ENCODE measurements around the gene GALNT13. TPM values are rescaled to one million over a fixed set of nuclear protein-coding genes. Genes with fewer than 3 reads are reported as not detected.

GALNT13 gene
- total RNA-seq, 1 donor from 2014 or later: 0.19 TPM

DNA sequence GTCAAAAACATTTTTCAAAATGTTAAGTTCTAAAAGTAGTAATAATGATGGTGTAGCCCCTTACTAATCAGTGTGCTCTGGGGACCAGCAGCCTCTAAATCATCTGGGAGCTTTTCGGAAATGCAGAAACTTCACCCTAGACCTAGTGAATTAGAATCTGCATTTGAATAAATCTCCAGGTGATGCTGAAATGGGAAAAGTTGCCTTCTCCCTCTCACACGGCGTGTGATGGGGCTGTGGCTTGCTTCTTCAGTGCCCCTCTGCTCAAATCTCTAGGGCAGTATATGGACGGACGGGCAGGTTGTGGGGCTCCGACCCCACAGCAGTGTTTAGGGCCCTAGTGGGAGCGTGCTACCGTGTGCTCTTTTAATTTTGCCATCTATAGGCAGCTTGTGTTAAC lies 368.6 kb downstream of the GALNT13 start:
- intact Hi-C loops (cut with micrococcal nuclease): no loop called here
- H3K9me3 ChIP-seq (replicated peaks): no peaks in the 10 kb centered on the region
- no peak overlapping the region for H3K27ac ChIP-seq (replicated peaks)
- DNase-seq: no peak
- H3K4me3 ChIP-seq: no peak overlapping the region
- no peaks in the 10 kb centered on the region for H3K27me3 ChIP-seq (ENCODE audit: low read depth)
- H3K4me1 ChIP-seq: no peaks in the 10 kb centered on the region
- no peaks in the 10 kb centered on the region for H3K36me3 ChIP-seq
- TF ChIP-seq, protein P1, sequence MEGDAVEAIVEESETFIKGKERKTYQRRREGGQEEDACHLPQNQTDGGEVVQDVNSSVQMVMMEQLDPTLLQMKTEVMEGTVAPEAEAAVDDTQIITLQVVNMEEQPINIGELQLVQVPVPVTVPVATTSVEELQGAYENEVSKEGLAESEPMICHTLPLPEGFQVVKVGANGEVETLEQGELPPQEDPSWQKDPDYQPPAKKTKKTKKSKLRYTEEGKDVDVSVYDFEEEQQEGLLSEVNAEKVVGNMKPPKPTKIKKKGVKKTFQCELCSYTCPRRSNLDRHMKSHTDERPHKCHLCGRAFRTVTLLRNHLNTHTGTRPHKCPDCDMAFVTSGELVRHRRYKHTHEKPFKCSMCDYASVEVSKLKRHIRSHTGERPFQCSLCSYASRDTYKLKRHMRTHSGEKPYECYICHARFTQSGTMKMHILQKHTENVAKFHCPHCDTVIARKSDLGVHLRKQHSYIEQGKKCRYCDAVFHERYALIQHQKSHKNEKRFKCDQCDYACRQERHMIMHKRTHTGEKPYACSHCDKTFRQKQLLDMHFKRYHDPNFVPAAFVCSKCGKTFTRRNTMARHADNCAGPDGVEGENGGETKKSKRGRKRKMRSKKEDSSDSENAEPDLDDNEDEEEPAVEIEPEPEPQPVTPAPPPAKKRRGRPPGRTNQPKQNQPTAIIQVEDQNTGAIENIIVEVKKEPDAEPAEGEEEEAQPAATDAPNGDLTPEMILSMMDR (IDR thresholded peaks at IDR 0.05; ENCODE audit: borderline replicate concordance): no peak

DNA sequence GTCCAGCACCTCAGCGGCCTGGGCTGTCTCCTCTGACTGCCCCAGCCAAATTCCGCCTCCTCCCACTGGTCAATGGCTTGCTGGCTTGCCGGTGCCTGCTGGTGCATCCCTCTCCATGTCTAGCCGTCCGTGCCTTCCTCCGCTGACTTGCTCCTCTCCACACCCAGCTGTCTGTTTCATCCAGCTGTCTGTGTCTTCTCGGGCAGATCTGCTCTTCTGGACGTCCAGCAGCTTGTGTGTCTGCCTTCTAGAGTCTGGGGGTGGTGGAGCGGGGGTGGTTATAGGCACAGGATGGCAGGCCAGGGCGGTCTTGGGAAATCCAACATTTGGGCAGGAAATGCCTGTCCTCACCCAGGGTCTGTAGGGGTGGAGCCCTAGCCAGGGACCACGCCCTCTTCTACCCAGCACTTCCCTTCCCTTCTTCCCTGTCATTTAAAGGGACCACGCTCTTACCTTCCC lies 369.2 kb downstream of the GALNT13 start:
- TF ChIP-seq, protein P1 (IDR thresholded peaks at IDR 0.05; ENCODE audit: borderline replicate concordance): no peak
- Histone ChIP-seq H3K9me3 (replicated peaks) (no peaks in the 10 kb centered on the region), H3K27me3 (ENCODE audit: low read depth) (no peaks in the 10 kb centered on the region), H3K4me1 (no peaks in the 10 kb centered on the region), H3K27ac (replicated peaks) (no peak overlapping the region), H3K4me3 (no peak overlapping the region), H3K36me3 (no peaks in the 10 kb centered on the region)
- DNase-seq: no peak
- intact Hi-C loops (cut with micrococcal nuclease): no loop called here

DNA sequence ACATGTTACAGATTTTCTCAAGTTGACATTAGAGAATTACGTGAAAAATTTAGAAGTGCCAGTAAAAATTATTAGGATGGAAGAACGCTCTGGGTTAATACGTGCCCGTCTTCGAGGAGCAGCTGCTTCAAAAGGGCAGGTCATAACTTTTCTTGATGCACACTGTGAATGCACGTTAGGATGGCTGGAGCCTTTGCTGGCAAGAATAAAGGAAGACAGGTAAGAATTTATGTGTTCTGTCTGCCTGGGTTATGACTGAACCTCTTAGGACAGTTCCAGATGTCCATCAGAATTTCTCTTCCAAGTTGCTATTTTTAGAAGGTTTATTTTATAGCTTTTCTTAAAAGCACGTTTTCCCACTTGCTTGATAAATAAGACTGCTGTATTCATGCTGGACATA lies 371.0 kb downstream of the GALNT13 start:
- no peaks in the 10 kb centered on the region for H3K36me3 ChIP-seq
- no peak for DNase-seq
- intact Hi-C loops (cut with micrococcal nuclease): no loop called here
- no peaks in the 10 kb centered on the region for H3K27me3 ChIP-seq (ENCODE audit: low read depth)
- H3K4me1 ChIP-seq: no peaks in the 10 kb centered on the region
- H3K4me3 ChIP-seq: no peak overlapping the region
- no peak overlapping the region for H3K27ac ChIP-seq (replicated peaks)
- H3K9me3 ChIP-seq (replicated peaks): no peaks in the 10 kb centered on the region
- TF ChIP-seq, protein P1 (IDR thresholded peaks at IDR 0.05; ENCODE audit: borderline replicate concordance): no peak

DNA sequence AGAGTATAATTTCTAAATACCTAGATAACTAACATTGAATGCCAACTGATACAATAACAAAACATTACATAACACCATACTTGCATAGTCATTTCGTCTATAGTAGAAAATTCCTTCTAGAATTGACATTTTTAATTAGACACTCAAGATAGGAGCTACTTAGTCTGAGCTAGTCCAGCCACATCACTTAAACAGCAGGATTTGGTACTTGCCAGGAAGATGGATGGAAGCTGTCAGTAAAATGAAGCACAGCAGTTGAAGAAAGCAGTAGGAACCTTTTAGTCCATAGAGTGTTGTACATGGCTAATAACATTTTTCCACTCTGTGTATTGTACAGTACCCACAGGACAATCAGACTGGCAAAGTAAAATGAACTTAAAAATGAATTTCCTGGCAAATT lies 372.0 kb downstream of the GALNT13 start:
- TF ChIP-seq, protein P1 (IDR thresholded peaks at IDR 0.05; ENCODE audit: borderline replicate concordance): no peak

DNA sequence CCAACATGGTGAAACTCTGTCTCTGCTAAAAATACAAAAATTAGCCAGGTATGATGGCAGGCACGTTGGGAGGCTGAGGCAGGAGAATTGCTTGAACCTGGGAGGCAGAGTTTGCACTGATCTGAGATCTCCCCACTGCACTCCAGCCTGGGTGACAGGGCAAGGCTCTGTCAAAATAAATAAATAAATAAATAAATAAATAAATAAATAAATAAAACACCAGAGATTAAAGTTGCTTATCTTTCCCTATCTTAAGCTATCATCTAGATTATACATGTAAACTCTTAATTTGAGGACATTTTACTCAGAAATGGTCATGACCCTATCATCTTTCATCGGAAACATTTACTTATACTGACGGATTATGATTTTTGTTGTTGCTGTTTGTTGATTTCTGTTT lies 373.2 kb downstream of the GALNT13 start:
- TF ChIP-seq, protein P1 (IDR thresholded peaks at IDR 0.05; ENCODE audit: borderline replicate concordance): no peak
- H3K27me3 ChIP-seq (ENCODE audit: low read depth): no peaks in the 10 kb centered on the region
- H3K9me3 ChIP-seq (replicated peaks): no peaks in the 10 kb centered on the region
- no peaks in the 10 kb centered on the region for H3K36me3 ChIP-seq
- intact Hi-C loops (cut with micrococcal nuclease): no loop called here
- no peak overlapping the region for H3K27ac ChIP-seq (replicated peaks)
- H3K4me3 ChIP-seq: no peak overlapping the region
- DNase-seq: no peak
- H3K4me1 ChIP-seq: no peaks in the 10 kb centered on the region

More for the DNA sequence above, 372.0 kb downstream of the GALNT13 start:
- Histone ChIP-seq H3K4me1 (no peaks in the 10 kb centered on the region), H3K27ac (replicated peaks) (no peak overlapping the region), H3K4me3 (no peak overlapping the region), H3K9me3 (replicated peaks) (no peaks in the 10 kb centered on the region), H3K36me3 (no peaks in the 10 kb centered on the region), H3K27me3 (ENCODE audit: low read depth) (no peaks in the 10 kb centered on the region)
- intact Hi-C loops (cut with micrococcal nuclease): no loop called here
- no peak for DNase-seq

DNA sequence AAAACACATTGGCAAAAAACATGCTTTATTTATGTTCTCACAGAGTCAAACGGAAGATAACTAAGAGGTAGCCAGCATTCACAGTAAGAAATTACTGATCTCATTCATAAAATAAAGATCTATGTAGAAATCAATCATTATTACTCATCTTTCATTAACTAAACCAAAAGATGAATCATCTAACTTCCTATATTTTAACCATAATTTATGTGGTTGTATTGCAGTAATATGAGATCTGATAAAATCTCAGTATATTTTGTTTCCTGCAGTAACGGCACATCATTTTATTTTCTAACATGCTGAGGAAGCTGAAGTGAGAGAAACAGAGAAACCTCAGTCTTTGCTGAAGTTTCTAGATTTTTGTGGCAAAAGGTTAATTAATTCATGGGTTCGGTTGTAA lies 375.8 kb downstream of the GALNT13 start:
- intact Hi-C loops (cut with micrococcal nuclease): no loop called here
- peaks cover 4% of the 10 kb centered on the region for H3K9me3 ChIP-seq (replicated peaks)
- TF ChIP-seq, protein P1 (IDR thresholded peaks at IDR 0.05; ENCODE audit: borderline replicate concordance): no peak

More for the DNA sequence above, 375.8 kb downstream of the GALNT13 start:
- H3K27me3 ChIP-seq (ENCODE audit: low read depth): no peaks in the 10 kb centered on the region
- no peaks in the 10 kb centered on the region for H3K36me3 ChIP-seq
- no peak overlapping the region for H3K4me3 ChIP-seq
- no peak for DNase-seq
- no peaks in the 10 kb centered on the region for H3K4me1 ChIP-seq
- no peak overlapping the region for H3K27ac ChIP-seq (replicated peaks)
